SJSA1 (cell line): ENCODE results near the gene RALGAPB. TPM values are rescaled to one million over a fixed set of nuclear protein-coding genes. Genes with fewer than 3 reads are reported as not detected.
A peak's percentile ranks its signal among the peaks of the same experiment; 100 is the strongest.
"Not testable (repeated sequence)": the region's sequence is repeated elsewhere in the genome, so short reads cannot be mapped to it uniquely, and the experiment has no call there.

Experiments used
- DNase-seq, 2 experiments: peaks; one replicate each; pipeline ENCODE4 v3.0.0-alpha.2; 2015 to 2020; ENCODE audit warnings: low spot score in 2 of 2, low read depth in 1 of 2
- H3K27ac ChIP-seq: fragments of 250-450 bp; sonication (Bioruptor Pico); 2 replicates; pipeline ENCODE4 v1.5.1; 2020; ENCODE audit warnings: mild to moderate bottlenecking, moderate library complexity
- H3K27me3 ChIP-seq: fragments of 250-450 bp; sonication (Bioruptor Pico); replicated peaks from 2 replicates; pipeline ENCODE4 v1.5.1; 2020; ENCODE audit warnings: mild to moderate bottlenecking, moderate library complexity
- H3K36me3 ChIP-seq: fragments of 250-450 bp; sonication (Bioruptor Pico); 2 replicates; pipeline ENCODE4 v1.5.1; 2020; ENCODE audit warnings: mild to moderate bottlenecking
- H3K4me1 ChIP-seq: fragments of 250-450 bp; sonication (Bioruptor Pico); replicated peaks from 2 replicates; pipeline ENCODE4 v1.6.1; 2021; ENCODE audit warnings: mild to moderate bottlenecking
- H3K4me3 ChIP-seq: fragments of 250-450 bp; sonication (Bioruptor Pico); 2 replicates; pipeline ENCODE4 v1.5.1; 2020; ENCODE audit warnings: mild to moderate bottlenecking
- H3K9me3 ChIP-seq: fragments of 250-450 bp; sonication (Bioruptor Pico); replicated peaks from 2 replicates; pipeline ENCODE4 v1.5.1; 2020; ENCODE audit warnings: mild to moderate bottlenecking
- total RNA-seq: library from RNA; depleted of rRNA; stranded (reverse); fragments of >200 nt; shearing (Covaris generic); gene quantifications from 2 replicates; pipeline ENCODE4 v1.2.3, GENCODE V29; 2014

RALGAPB gene
- total RNA-seq, 1 experiment from 2014 or later = 21.9 TPM

DNA sequence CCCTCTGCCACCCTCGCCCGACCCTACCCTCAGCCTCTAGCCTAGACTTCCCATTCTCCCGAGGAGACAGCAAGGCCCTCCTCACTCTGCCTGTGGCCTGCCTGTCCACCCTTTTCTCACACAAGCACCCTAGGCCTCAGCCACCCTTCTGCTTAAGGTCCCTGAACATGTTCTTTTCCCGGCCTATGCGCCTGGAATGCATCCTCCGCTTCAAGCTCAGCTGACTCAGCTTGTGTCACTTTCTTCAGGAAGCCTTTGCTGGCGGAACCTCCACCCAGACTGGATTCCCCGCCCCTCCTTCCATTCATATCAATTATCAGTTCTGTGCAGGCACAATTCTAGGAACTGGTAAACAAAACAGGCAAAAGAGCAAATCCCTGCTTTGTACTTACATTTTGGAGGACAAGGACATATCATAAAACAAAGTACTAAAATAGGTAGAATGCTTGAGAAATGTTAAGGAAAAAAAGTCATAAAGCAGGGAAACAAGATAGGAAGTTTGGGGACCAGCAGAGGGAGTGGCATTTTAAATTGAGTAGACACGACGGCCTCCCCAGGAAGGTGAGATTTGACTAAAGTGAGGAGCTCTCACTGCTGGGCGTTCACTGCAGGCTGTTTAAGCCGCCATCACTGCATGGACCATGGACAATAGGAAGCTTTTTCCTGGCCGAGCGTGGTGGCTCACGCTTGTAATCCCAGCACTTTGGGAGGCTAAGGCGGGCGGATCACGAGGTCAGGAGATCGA, 19.6 kb upstream of the RALGAPB start:
- DNase-seq = peak; percentile 41 to 62
- Histone ChIP-seq H3K27me3 (no peaks in the 10 kb centered on the region), H3K27ac (peak overlapping the region; percentile 22)

DNA sequence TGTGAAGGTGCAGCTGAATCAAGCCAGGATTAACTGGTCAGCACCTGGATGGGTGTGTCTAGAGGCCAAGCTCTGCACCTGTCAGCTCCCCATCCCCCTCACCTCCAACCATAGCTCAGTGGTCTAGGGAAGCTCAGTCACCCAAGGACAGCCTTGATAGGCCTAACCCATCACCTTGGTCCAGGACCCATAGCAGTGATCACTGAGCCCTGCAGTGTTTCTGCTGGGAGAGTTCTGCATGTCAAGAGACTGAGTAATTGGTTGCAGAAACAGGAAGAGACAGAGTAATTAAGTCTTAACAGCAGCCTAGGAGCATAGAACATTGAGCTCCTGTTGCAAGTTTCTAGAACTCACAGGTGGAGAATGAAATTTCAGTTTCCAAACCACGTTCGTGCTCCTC, 18.7 kb upstream of the RALGAPB start:
- H3K4me3 ChIP-seq = no peak overlapping the region
- no peak for DNase-seq
- peaks cover 47% of the 10 kb centered on the region for H3K4me1 ChIP-seq
- no peaks in the 10 kb centered on the region for H3K27me3 ChIP-seq
- H3K36me3 ChIP-seq = peaks cover 13% of the 10 kb centered on the region
- H3K27ac ChIP-seq = no peak overlapping the region
- H3K9me3 ChIP-seq = no peaks in the 10 kb centered on the region

More for the DNA sequence above, 19.6 kb upstream of the RALGAPB start:
- Histone ChIP-seq H3K4me1 (peaks cover 51% of the 10 kb centered on the region), H3K4me3 (no peak overlapping the region), H3K36me3 (peaks cover 13% of the 10 kb centered on the region), H3K9me3 (no peaks in the 10 kb centered on the region)

DNA sequence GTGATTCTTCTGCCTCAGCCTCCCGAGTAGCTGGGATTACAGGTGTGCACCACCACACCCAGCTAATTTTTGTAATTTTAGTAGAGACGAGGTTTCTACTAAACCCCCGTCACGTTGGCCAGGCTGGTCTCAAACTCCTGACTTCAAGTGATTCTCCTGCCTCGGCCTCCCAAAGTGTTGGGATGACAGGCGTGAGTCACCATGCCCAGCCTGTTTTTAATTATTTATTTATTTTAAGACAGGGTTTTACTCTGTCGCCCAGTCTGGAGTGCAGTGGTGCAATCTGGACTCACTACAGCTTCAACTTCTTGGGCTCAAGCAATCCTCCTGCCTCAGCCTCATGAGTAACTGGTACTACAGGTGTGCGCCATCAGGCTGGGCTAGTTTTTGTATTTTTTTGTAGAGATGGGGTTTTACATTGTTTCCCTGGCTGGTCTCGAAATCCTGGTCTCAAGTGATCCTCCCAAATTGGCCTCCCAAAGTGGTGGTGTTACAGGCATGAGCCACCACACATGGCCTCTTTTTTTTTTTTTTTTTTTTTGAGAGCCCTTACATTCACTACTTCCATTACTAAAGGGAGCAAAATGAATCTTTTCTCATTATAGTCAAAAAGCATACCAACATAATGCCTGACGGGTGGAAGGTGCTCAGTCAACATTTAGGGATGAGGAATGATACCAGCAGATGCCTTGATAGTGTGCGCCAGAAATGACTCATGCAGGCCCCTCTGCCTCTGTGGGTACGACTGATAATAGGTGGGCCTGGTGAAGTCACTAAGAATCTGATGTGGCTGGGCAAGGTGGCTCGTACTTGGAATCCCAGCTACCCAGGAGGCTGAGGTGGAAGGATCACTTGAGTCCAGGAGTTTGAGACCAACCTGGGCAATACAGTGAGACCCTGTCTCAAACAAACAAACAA, 17.8 kb upstream of the RALGAPB start:
- no peaks in the 10 kb centered on the region for H3K27me3 ChIP-seq
- H3K9me3 ChIP-seq = no peaks in the 10 kb centered on the region
- H3K27ac ChIP-seq = no peak overlapping the region
- no peak for DNase-seq
- H3K36me3 ChIP-seq = peaks cover 7% of the 10 kb centered on the region; the same call in 1 of the 2 replicates
- peaks cover 41% of the 10 kb centered on the region for H3K4me1 ChIP-seq
- no peak overlapping the region for H3K4me3 ChIP-seq

DNA sequence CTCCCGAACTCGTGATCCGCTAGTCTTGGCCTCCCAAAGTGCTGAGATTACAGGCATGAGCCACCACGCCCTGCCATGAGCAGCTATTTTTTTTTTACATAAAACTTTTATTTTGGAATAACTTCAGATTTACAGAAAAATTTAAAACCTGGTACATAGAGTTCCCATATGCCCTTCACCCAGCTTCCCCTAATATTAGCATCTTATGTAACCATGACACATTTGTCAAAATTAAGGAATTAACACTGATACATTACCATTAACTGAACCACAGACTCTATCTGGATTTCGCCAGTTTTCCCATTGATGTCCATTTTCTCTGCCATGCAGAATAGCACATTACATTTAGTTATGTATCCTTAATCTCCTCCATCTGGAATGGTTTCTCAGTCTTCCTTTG, 14.3 kb upstream of the RALGAPB start:
- Histone ChIP-seq H3K9me3 (no peaks in the 10 kb centered on the region), H3K36me3 (no peaks in the 10 kb centered on the region), H3K27me3 (no peaks in the 10 kb centered on the region), H3K4me1 (peaks cover 12% of the 10 kb centered on the region), H3K27ac (no peak overlapping the region), H3K4me3 (no peak overlapping the region)
- DNase-seq = no peak

DNA sequence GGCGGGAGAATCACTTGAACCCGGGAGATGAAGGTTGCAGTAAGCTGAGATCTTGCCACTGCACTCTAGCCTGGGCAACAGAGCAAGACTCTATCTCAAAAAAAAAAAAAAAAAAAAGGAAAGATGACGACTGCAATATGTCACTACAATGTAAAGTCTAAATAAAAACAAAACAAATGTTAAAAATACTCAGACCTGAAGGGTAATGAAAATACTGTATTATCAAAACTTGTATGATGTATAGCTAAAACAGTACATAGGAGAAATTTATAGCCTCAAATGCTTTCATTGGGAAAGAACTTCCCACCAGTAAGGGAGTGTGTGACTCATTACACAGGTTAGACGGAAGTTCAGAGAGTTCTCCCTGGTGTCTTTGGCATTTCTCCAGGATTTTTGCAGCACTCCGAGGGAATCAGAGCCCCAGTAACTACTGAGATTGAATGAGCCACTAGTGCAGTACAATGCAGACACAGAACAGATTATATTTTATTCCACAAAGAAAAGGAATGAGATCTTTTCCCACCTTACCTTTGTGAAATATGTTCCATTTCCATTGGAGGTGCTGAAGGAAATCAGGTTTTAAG, 12.5 kb upstream of the RALGAPB start:
- H3K4me3 ChIP-seq = no peak overlapping the region
- H3K9me3 ChIP-seq = no peaks in the 10 kb centered on the region
- H3K36me3 ChIP-seq = no peaks in the 10 kb centered on the region
- H3K27me3 ChIP-seq = no peaks in the 10 kb centered on the region
- peaks cover 11% of the 10 kb centered on the region for H3K4me1 ChIP-seq
- H3K27ac ChIP-seq = no peak overlapping the region
- DNase-seq = peak in 1 of 2 experiments; percentile 54

DNA sequence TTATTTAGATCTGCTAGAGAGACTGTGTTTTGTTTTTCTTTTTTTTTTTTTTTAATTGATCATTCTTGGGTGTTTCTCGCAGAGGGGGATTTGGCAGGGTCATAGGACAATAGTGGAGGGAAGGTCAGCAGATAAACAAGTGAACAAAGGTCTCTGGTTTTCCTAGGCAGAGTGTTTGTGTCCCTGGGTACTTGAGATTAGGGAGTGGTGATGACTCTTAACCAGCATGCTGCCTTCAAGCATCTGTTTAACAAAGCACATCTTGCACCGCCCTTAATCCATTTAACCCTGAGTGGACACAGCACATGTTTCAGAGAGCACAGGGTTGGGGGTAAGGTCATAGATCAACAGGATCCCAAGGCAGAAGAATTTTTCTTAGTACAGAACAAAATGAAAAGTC, 12.0 kb upstream of the RALGAPB start:
- not testable (repeated sequence) for H3K4me3 ChIP-seq, H3K27ac ChIP-seq, H3K9me3 ChIP-seq, DNase-seq, H3K27me3 ChIP-seq, H3K36me3 ChIP-seq
- H3K4me1 ChIP-seq = peaks cover 11% of the 10 kb centered on the region

DNA sequence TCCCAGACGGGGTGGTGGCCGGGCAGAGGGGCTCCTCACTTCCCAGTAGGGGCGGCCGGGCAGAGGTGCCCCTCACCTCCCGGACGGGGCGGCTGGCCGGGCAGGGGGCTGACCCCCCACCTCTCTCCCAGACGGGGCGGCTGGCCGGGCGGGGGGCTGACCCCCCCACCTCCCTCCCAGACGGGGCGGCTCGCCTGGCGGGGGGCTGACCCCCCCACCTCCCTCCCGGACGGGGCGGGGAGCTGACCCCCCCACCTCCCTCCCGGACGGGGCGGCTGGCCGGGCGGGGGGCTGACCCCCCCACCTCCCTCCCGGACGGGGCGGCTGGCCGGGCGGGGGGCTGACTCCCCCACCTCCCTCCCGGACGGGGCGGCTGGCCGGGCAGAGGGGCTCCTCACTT, 11.5 kb upstream of the RALGAPB start:
- not testable (repeated sequence) for H3K36me3 ChIP-seq, H3K27me3 ChIP-seq, H3K4me3 ChIP-seq, DNase-seq, H3K9me3 ChIP-seq, H3K27ac ChIP-seq
- peaks cover 11% of the 10 kb centered on the region for H3K4me1 ChIP-seq

DNA sequence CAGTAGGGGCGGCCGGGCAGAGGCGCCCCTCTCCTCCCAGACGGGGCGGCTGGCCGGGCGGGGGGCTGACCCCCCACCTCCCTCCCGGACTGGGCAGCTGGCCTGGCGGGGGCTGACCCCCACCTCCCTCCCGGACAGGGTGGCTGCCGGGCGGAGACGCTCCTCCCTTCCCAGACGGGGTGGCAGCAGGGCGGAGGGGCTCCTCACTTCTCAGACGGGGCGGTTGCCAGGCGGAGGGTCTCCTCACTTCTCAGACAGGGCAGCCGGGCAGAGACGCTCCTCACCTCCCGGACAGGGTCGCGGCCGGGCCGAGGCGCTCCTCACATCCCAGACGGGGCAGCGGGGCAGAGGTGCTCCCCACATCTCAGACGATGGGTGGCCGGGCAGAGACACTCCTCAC, 11.1 kb upstream of the RALGAPB start:
- not testable (repeated sequence) for H3K27me3 ChIP-seq, H3K9me3 ChIP-seq, H3K36me3 ChIP-seq, H3K4me3 ChIP-seq, H3K27ac ChIP-seq, DNase-seq
- H3K4me1 ChIP-seq = peaks cover 11% of the 10 kb centered on the region

DNA sequence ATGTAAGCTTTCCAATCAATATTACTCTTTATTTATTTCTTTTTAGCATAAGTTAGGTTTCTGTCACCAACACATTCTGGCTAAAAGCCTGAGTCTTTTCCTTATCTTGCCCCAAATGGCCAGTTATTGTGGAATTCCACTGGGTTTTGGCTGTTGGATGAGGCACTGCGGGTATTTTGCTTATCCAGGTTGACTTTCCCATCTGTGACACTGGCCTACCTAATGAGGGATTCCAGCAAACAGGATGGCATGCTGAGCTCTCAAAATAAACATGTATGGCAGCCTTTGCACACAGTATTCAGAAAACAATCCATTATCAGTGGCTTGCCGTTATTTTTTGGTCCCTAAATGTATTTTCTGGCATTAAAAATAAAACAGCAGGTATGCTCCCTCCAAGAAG, 6.5 kb upstream of the RALGAPB start:
- Histone ChIP-seq H3K4me1 (no peaks in the 10 kb centered on the region), H3K9me3 (no peaks in the 10 kb centered on the region), H3K4me3 (no peak overlapping the region), H3K36me3 (no peaks in the 10 kb centered on the region), H3K27me3 (no peaks in the 10 kb centered on the region), H3K27ac (no peak overlapping the region)
- DNase-seq = no peak

DNA sequence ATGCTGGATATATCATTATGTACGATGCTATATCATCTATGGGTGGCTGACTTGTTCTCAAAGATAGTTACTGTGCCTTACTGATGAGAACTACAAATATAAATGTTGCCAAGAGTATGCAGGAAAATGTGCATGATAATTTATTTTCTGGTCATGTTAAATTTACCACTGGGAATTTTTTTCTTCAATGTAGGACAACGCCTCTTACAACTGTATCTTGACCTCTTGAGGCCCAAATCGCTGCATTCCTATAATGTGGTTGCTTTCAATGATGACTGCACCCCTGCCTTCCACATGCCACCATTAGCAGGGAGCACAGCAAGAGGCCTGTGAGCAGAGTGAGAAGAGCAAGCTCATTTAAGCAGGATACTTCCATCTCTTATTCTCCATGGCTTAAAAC, 5.7 kb upstream of the RALGAPB start:
- DNase-seq = no peak
- Histone ChIP-seq H3K36me3 (no peaks in the 10 kb centered on the region), H3K4me1 (peaks cover 3% of the 10 kb centered on the region), H3K9me3 (no peaks in the 10 kb centered on the region), H3K4me3 (no peak overlapping the region), H3K27ac (no peak overlapping the region), H3K27me3 (no peaks in the 10 kb centered on the region)

DNA sequence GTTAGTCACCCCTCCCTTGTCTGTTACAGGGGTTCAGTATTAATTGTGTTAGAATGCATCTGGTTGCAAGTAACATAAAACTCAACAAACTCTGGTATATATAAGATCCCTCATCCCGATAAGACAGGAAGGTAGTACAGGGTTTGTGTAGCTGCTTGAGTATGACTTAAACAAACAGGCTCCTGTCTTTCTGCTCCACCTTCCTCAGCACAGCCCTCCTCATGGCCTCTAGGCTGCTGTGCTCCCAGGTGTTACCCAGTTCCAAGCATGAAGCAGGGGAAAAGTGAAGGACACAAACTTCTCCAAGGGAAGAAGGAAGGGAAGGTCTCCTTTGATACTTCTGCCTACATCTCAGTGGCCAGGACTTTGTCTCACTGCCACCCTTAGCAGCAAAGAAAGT, 1.4 kb upstream of the RALGAPB start:
- H3K27ac ChIP-seq = no peak overlapping the region
- H3K9me3 ChIP-seq = no peaks in the 10 kb centered on the region
- H3K27me3 ChIP-seq = no peaks in the 10 kb centered on the region
- no peak overlapping the region for H3K4me3 ChIP-seq
- no peak for DNase-seq
- peaks cover 16% of the 10 kb centered on the region for H3K36me3 ChIP-seq
- H3K4me1 ChIP-seq = peaks cover 7% of the 10 kb centered on the region

DNA sequence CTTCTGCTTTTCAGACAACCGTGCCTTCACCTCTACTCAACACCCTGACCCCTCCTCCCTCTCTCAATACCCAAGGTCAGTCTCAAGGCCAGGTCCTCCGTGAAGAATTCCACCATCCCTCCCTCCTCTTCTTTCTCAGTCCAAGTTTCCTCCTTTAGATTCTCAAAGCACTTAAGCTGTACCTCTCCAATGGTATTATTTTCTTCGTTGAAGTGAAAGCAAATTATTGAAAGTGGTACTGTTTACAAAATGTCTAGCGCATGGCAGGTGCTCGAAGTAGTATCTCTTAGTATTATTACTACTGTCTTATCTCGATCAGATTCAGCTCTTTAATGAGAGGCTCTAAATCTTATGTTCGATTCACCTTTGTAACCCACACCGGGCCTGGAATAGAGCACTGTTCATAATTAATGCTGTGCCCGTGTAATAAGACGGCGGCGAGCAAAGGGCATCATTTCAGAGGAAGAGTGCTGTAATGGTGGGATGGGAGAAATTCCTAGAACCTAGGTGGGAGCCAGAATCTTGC, 593 bp upstream of the RALGAPB start:
- no peak overlapping the region for H3K27ac ChIP-seq
- H3K4me1 ChIP-seq = peaks cover 7% of the 10 kb centered on the region
- H3K27me3 ChIP-seq = no peaks in the 10 kb centered on the region
- peak overlapping the region; percentile 88 for H3K4me3 ChIP-seq
- no peak for DNase-seq
- peaks cover 16% of the 10 kb centered on the region for H3K36me3 ChIP-seq
- no peaks in the 10 kb centered on the region for H3K9me3 ChIP-seq

DNA sequence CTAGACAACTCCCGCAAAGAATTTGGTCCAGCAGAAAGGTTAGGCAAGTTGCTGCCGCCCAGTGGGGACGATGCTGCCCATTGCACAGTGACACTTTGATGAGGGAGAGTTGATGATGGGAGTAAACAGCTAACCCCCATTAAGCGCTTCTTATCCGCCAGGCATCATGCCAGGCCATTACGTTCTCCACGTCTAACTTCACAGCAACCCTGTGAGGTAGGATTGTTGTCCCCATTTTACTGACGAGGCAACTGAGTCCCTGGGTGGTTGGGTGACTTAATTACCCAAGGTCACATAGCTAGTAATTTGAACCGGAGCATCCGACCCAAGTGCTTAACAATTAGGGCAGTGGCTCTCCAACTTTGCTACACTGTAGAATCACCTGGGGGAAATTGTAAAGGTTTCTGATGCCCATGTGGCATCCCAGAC, 738 bp downstream of the RALGAPB start:
- Histone ChIP-seq H3K27ac (no peak overlapping the region), H3K9me3 (no peaks in the 10 kb centered on the region), H3K4me1 (peaks cover 7% of the 10 kb centered on the region), H3K36me3 (peaks cover 16% of the 10 kb centered on the region), H3K27me3 (no peaks in the 10 kb centered on the region), H3K4me3 (peak overlapping the region; percentile 88)
- peak in 1 of 2 experiments; percentile 47 for DNase-seq
